GM15510 (cell line): ENCODE results near the gene PRDM16.

Experiments
- POLR2A ChIP-seq: IDR thresholded peaks from 3 replicates; pipeline ENCODE4 v1.6.1; 2011; ENCODE audit warnings: borderline replicate concordance; ENCODE audit not compliant: insufficient read length; ENCODE audit errors: extremely low read depth

Gene PRDM16

DNA sequence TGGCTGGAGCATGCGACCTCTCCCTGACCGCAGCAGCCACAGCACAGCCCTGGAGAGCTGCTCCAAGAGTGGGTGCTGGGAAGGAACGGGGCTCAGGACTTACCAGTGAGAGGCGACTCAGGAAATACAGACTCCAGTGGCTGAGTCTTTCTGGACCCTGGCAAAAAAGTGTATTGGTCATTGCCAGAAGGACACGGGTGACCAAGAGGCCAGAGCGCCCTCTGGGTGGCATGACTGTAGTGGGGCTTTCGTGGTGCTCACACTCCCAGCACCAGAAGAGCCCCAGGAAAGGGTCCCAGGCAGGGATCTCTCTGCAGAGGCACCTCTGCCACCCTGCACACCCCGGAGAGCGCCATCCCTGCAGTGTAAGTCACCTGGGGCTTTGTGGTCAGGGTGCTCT lies 8.9 kb upstream of the PRDM16 start:
- TF ChIP-seq POLR2A: no peak

GRCh38 chr1:3060601-3061551 lies 8.1 kb upstream of the PRDM16 start:
- no peak for TF ChIP-seq POLR2A

GRCh38 chr1:3061566-3061965 lies 7.4 kb upstream of the PRDM16 start:
- no peak for TF ChIP-seq POLR2A

DNA sequence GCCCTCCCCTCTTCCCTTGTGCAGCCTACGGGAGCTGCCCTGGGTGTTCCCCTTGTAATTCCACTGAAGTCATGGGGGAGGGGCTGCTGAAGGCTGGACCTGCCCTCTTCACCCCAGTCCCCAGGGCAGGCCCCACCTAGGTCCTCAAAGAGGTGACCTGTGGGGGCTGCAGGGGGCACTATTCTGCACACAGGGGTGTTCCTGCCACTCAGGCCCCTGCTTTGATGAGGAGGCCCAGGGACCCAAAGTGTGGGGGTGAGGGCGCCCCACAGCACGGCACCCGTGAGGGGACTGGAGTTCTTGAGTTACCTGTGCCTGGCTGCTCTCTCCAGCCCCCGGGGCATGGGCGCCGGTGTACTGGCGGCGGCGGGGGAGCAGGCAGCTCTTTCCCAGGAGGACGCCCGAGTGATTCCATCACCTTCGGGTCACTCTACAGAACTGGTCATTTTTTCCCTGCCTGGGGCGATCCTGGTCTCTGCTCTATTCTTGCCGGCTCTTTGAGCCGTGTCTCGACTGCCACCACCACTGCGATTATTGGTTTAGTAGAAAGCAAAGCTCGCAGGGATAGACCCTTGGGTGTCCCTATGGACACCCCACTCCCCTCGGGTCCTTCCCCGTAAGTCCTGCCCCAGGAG lies 6.9 kb upstream of the PRDM16 start:
- TF ChIP-seq POLR2A: no peak

- TF ChIP-seq POLR2A: no peak
Measured at GRCh38 chr1:3062616-3063378, 6.2 kb upstream of the PRDM16 start.

- TF ChIP-seq POLR2A: no peak
Measured at GRCh38 chr1:3063379-3064295, 5.4 kb upstream of the PRDM16 start.

DNA sequence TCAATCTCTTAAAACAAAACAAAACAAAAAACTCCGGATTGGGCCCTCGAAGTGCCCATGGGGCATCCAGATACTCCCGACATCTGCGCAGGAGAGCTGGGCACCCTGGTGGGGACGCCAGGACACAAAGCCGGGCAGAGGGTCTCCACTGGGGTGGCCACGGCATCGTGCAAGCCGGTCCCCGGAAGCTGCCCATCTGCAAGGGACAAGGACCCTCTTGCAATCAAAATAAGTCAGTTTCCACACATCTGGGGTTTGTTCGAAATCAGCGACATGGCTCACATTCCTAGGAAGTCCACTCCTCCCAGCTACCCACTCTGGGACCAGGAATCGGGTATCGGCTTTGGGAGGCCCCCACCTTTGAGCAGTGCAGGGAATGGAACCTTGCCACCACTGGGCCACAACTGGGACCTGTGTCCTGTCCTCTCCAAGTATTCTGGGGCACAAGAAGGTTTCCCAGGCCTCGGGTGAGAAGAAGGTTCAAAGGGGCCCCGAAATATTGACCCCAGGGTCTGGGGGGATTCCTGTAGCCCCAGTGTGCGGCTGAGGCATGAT lies 4.6 kb upstream of the PRDM16 start:
- no peak for TF ChIP-seq POLR2A

DNA sequence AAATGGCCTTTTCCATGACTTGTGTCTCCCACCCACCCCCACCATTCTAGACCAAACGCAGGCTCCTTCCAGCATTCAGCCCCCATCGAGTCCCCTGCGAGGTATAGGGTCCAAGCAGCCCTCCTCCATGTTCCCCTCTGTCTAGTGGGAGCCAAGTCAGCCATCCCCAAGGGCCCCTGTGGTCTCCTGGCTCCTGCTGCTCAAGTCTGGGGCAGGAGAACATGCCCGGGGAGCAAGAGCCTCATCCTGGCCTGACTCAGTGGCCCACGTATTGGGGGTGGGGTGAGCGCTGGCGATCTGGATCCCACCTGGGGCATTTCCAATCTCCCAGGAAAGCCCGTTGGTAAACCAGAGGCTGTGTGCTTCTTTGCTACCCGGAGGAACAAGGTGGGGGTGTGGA lies 4.1 kb upstream of the PRDM16 start:
- TF ChIP-seq POLR2A: no peak

- TF ChIP-seq POLR2A: no peak
Measured at GRCh38 chr1:3065396-3065795, 3.6 kb upstream of the PRDM16 start.

DNA sequence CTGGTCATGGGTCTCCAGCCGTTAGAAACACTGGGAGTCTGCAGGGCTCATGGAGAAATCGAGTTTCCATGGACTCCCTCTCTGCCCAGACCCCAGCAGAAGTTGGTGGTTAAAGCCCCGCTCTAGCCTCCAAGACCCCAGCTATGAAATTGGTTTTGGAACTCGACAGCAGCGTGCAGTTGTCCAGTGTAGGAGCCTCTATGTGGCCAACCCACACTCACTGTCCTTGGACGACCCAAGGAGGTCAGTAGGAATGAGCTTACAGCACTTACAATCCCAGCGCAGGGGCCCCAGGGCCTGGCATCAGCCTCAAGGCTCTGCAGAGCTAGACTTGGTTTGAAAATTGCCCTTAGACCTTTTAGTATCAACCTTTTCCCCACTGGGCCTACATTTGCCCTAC lies 3.2 kb upstream of the PRDM16 start:
- no peak for TF ChIP-seq POLR2A

GRCh38 chr1:3066250-3066711 lies 2.7 kb upstream of the PRDM16 start:
- TF ChIP-seq POLR2A: no peak

DNA sequence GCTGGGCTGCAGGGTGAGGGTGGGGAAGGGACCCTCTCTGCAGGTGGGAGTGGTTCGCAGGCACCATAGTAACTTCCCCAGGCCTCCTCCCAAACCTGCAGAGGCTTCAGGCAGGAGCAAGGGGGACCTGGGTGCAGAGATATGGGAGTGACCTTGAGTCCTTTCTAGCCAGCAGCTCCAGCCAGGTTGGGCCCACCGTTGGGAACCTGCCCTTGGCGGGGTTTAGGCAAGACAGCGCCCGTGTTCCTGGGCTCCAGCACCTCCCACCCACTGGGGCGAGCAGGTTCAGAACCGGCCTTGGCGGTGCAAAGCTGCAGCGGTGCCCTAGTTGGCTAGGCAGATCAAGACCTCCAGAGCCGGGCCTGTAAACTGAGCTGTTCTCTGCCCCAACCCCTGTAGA lies 2.2 kb upstream of the PRDM16 start:
- no peak for TF ChIP-seq POLR2A

DNA sequence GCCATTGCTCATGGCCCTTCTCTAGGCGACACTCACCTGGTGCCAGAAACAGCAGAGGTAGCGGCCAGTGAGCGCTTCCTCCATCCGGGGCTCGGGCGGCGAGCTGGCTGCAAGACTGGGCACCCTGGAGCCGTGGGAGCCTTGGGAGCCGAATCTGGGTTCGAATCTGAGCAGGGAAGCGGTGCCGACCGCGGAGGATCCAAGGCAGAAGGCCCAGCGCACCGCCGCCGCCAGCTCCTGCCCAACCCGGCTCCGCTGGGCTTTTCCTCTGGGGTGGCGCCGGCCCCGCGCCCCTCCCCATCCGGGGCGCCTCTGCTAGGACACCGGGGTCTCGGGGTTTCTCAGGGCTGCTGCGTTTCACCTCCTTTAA lies 1.7 kb upstream of the PRDM16 start:
- no peak for TF ChIP-seq POLR2A
